Measurements from ENCODE around the gene SLC9A6. TPM values are rescaled to one million over a fixed set of nuclear protein-coding genes. Genes with fewer than 3 reads are reported as not detected.

The SLC9A6 gene
- polyA plus RNA-seq, 3 donors = 5.8 to 15.7 (median 14.2) TPM

DNA sequence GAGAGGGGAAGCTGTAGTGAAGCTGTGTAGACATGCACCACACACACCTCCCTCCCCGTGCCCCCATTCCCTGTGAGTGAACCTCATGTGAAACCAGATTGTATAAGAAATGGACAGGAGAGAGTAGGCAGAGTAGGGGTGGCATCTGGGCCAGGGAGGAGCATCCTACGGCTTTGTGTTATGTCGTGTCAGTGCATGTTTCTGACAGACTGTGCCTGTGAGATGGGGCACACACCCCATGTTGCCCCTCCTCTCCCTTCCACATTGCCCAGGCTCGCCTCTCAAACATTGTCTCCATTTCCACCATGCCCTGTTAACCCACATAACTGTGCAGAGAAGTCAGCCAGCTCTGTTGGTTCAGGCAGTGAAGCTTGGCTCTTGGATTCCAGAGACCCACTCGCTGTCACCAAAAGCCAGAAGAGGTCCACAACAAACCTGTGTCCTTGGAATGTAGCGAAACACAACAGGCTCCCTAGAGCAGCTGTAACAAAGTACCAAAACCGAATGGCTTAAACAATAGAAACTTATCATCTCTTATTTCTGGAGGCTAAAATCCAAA lies 56.1 kb downstream of the SLC9A6 start:
- Histone ChIP-seq H4K20me1 (ENCODE audit: insufficient read depth, low read length) (no peaks in the 10 kb centered on the region), H3K9ac (ENCODE audit: insufficient read depth, low read length, poor library complexity, severe bottlenecking) (no peak overlapping the region), H3K79me2 (ENCODE audit: insufficient read depth, low read length) (no peaks in the 10 kb centered on the region), H3K36me3 (replicated peaks in 1 of 2; ENCODE audit: control insufficient read depth in 1 of 2, insufficient read depth in 2 of 2, low read length in 2 of 2) (peaks cover 11 to 51% of the 10 kb centered on the region in 2 donors), H3K4me3 (replicated peaks in 1 of 3; ENCODE audit: low read depth in 2 of 3, low read length in 3 of 3) (no peak overlapping the region), H3K4me1 (ENCODE audit: control insufficient read depth in 1 of 2, insufficient read depth in 2 of 2, low read length in 2 of 2) (no peaks in the 10 kb centered on the region), H3K9me3 (replicated peaks in 1 of 2; ENCODE audit: control insufficient read depth in 1 of 2, insufficient read depth in 1 of 2, low read length in 2 of 2) (no peaks in the 10 kb centered on the region), H3K27me3 (ENCODE audit: control insufficient read depth in 2 of 2, insufficient read depth in 2 of 2, low read length in 2 of 2) (no peaks in the 10 kb centered on the region), H2AFZ (ENCODE audit: insufficient read depth, low read depth, low read length, poor library complexity, severe bottlenecking) (no peak overlapping the region), H3K4me2 (replicated peaks; ENCODE audit: extremely low read depth, low read length, poor library complexity, severe bottlenecking) (no peak overlapping the region), H3K27ac (ENCODE audit: low read depth in 1 of 2, low read length in 2 of 2) (no peak overlapping the region)
- TF ChIP-seq, protein P1, sequence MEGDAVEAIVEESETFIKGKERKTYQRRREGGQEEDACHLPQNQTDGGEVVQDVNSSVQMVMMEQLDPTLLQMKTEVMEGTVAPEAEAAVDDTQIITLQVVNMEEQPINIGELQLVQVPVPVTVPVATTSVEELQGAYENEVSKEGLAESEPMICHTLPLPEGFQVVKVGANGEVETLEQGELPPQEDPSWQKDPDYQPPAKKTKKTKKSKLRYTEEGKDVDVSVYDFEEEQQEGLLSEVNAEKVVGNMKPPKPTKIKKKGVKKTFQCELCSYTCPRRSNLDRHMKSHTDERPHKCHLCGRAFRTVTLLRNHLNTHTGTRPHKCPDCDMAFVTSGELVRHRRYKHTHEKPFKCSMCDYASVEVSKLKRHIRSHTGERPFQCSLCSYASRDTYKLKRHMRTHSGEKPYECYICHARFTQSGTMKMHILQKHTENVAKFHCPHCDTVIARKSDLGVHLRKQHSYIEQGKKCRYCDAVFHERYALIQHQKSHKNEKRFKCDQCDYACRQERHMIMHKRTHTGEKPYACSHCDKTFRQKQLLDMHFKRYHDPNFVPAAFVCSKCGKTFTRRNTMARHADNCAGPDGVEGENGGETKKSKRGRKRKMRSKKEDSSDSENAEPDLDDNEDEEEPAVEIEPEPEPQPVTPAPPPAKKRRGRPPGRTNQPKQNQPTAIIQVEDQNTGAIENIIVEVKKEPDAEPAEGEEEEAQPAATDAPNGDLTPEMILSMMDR (IDR thresholded peaks at IDR 0.05) = no peak
- DNase-seq = no peak
- Mint-ChIP-seq H3K27me3 (ENCODE audit: low read depth in 3 of 3) (peaks cover 0 to 6% (median 0%) of the 10 kb centered on the region in 3 donors), H3K36me3 (peaks cover 53 to 56% of the 10 kb centered on the region in 2 donors), H3K27ac (no peak overlapping the region), H3K4me3 (no peak overlapping the region), H3K9me3 (peaks cover 0 to 3% (median 0%) of the 10 kb centered on the region in 7 donors), H3K4me1 (no peaks in the 10 kb centered on the region)
- 100% methylated on average over 2 of the region's 7 CpGs for WGBS (ENCODE audit: insufficient coverage)
- intact Hi-C loops (cut with micrococcal nuclease) = no loop called here

DNA sequence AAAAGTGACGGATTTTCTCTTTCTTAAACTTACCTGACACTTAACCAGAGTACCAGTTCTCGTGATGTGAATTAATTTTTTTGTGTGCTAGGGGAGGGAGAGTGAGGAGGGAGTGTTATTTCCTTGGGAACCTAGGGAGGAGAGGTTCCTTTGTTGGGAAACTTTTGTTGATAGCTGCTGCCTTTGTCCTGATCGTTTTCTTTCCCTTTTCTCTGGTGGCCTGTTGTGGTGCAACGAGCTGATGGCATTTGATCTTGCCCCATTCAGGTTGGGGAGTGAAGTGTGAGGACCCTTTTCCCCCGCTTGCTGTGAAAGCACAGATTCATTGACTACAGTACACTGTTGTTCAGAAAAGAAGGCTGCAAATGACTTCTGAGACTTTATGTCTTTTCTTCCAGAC lies 59.8 kb downstream of the SLC9A6 start:
- TF ChIP-seq, protein P1 (IDR thresholded peaks at IDR 0.05) = no peak
- Histone ChIP-seq H3K9ac (ENCODE audit: insufficient read depth, low read length, poor library complexity, severe bottlenecking) (no peak overlapping the region), H3K4me3 (replicated peaks in 1 of 3; ENCODE audit: low read depth in 2 of 3, low read length in 3 of 3) (no peak overlapping the region), H3K36me3 (replicated peaks in 1 of 2; ENCODE audit: control insufficient read depth in 1 of 2, insufficient read depth in 2 of 2, low read length in 2 of 2) (peaks cover 6 to 38% of the 10 kb centered on the region in 2 donors), H3K79me2 (ENCODE audit: insufficient read depth, low read length) (no peaks in the 10 kb centered on the region), H3K4me2 (replicated peaks; ENCODE audit: extremely low read depth, low read length, poor library complexity, severe bottlenecking) (no peak overlapping the region), H3K4me1 (ENCODE audit: control insufficient read depth in 1 of 2, insufficient read depth in 2 of 2, low read length in 2 of 2) (no peaks in the 10 kb centered on the region), H4K20me1 (ENCODE audit: insufficient read depth, low read length) (no peaks in the 10 kb centered on the region), H3K27me3 (ENCODE audit: control insufficient read depth in 2 of 2, insufficient read depth in 2 of 2, low read length in 2 of 2) (no peaks in the 10 kb centered on the region), H3K9me3 (replicated peaks in 1 of 2; ENCODE audit: control insufficient read depth in 1 of 2, insufficient read depth in 1 of 2, low read length in 2 of 2) (no peaks in the 10 kb centered on the region), H3K27ac (ENCODE audit: low read depth in 1 of 2, low read length in 2 of 2) (no peak overlapping the region), H2AFZ (ENCODE audit: insufficient read depth, low read depth, low read length, poor library complexity, severe bottlenecking) (no peak overlapping the region)
- intact Hi-C loops (cut with micrococcal nuclease) = no loop called here
- peaks cover 40 to 43% of the 10 kb centered on the region in 2 donors for H3K36me3 Mint-ChIP-seq
- peak overlapping the region in 1 of 7 donors; percentile 32 for H3K27ac Mint-ChIP-seq
- no CpG with 5 or more reads among the region's 5 CpGs for WGBS (ENCODE audit: insufficient coverage)
- H3K4me1 Mint-ChIP-seq = no peaks in the 10 kb centered on the region
- peaks cover 0 to 1% (median 0%) of the 10 kb centered on the region in 7 donors for H3K9me3 Mint-ChIP-seq
- peaks cover 0 to 6% (median 0%) of the 10 kb centered on the region in 3 donors for H3K27me3 Mint-ChIP-seq (ENCODE audit: low read depth in 3 of 3)
- DNase-seq = no peak
- no peak overlapping the region for H3K4me3 Mint-ChIP-seq

Data from CD14-positive monocyte (primary cell).